GM21786 (cell line): ENCODE results near the gene SFTPB.
"Not testable (repeated sequence)": the region's sequence is repeated elsewhere in the genome, so short reads cannot be mapped to it uniquely, and the experiment has no call there.

Source experiments
- ATAC-seq: cut with Tn5 transposase; IDR thresholded peaks from one replicate; pipeline ENCODE4 v1.9.1; 2021; ENCODE audit not compliant: unreplicated experiment

Gene SFTPB

GRCh38 chr2:85657399-85657798 is 10.6 kb downstream of the SFTPB start:
- not testable (repeated sequence) for ATAC-seq

- no peak for ATAC-seq
These were observed 11.5 kb downstream of the SFTPB start for GRCh38 chr2:85656468-85656867.

- no peak for ATAC-seq
These were observed 12.0 kb downstream of the SFTPB start for GRCh38 chr2:85655961-85656417.

GRCh38 chr2:85653996-85654395 is 14.0 kb downstream of the SFTPB start:
- ATAC-seq = no peak

- ATAC-seq = no peak
These were observed 15.9 kb downstream of the SFTPB start for GRCh38 chr2:85652056-85652455.

GRCh38 chr2:85651097-85651496 is 16.9 kb downstream of the SFTPB start:
- no peak for ATAC-seq

GRCh38 chr2:85650456-85650855 is 17.5 kb downstream of the SFTPB start:
- no peak for ATAC-seq

GRCh38 chr2:85649201-85650190 is 18.5 kb downstream of the SFTPB start:
- no peak for ATAC-seq

- ATAC-seq = no peak
These were observed 19.4 kb downstream of the SFTPB start for GRCh38 chr2:85648619-85649018.

GRCh38 chr2:85647823-85648526 is 20.0 kb downstream of the SFTPB start:
- peak; percentile 71 for ATAC-seq

GRCh38 chr2:85646166-85646565 is 21.8 kb downstream of the SFTPB start:
- ATAC-seq = no peak

- ATAC-seq = no peak
These were observed 23.1 kb downstream of the SFTPB start for GRCh38 chr2:85644909-85645308.

GRCh38 chr2:85642725-85643124 is 25.3 kb downstream of the SFTPB start:
- ATAC-seq = peak; percentile 81

GRCh38 chr2:85635636-85636035 is 32.4 kb downstream of the SFTPB start:
- ATAC-seq = no peak

- ATAC-seq = no peak
These were observed 33.0 kb downstream of the SFTPB start for GRCh38 chr2:85635011-85635410.

GRCh38 chr2:85631316-85631715 is 36.7 kb downstream of the SFTPB start:
- no peak for ATAC-seq

- ATAC-seq = peak; percentile 53
These were observed 39.3 kb downstream of the SFTPB start for GRCh38 chr2:85628658-85629057.

GRCh38 chr2:85623991-85624390 is 44.0 kb downstream of the SFTPB start:
- ATAC-seq = no peak

GRCh38 chr2:85621338-85621737 is 46.7 kb downstream of the SFTPB start:
- no peak for ATAC-seq

GRCh38 chr2:85619617-85620016 is 48.4 kb downstream of the SFTPB start:
- ATAC-seq = no peak

- ATAC-seq = not testable (repeated sequence)
These were observed 50.3 kb downstream of the SFTPB start for GRCh38 chr2:85617723-85618122.

GRCh38 chr2:85615413-85615728 is 52.6 kb downstream of the SFTPB start:
- no peak for ATAC-seq
